Left hindlimb (tissue), 1 donor: Measurements from ENCODE around the gene CASP6.

Source experiments
- DNase-seq: peaks from one replicate; pipeline ENCODE4 v3.0.0-alpha.2; 2018

The CASP6 gene

GRCh38 chr4:109665783-109666485 lies 37.3 kb downstream of the CASP6 start:
- no peak for DNase-seq

- DNase-seq: no peak
These were observed 40.5 kb downstream of the CASP6 start for GRCh38 chr4:109662771-109663170.

- no peak for DNase-seq
These were observed 41.1 kb downstream of the CASP6 start for GRCh38 chr4:109662116-109662515.

GRCh38 chr4:109658871-109659410 lies 44.3 kb downstream of the CASP6 start:
- DNase-seq: no peak

- no peak for DNase-seq
These were observed 45.3 kb downstream of the CASP6 start for GRCh38 chr4:109657854-109658418.

GRCh38 chr4:109655396-109655795 lies 47.8 kb downstream of the CASP6 start:
- no peak for DNase-seq

- no peak for DNase-seq
These were observed 53.4 kb downstream of the CASP6 start for GRCh38 chr4:109649872-109650271.

GRCh38 chr4:109648997-109649575 lies 54.2 kb downstream of the CASP6 start:
- no peak for DNase-seq

- DNase-seq: no peak
These were observed 54.8 kb downstream of the CASP6 start for GRCh38 chr4:109648266-109648996.

GRCh38 chr4:109645874-109646710 lies 57.2 kb downstream of the CASP6 start:
- no peak for DNase-seq

- no peak for DNase-seq
These were observed 62.6 kb downstream of the CASP6 start for GRCh38 chr4:109640644-109641043.
